UCSD-AML1 (cell line): ENCODE data around the gene IBA57.
"Not testable (repeated sequence)": the region's sequence is repeated elsewhere in the genome, so short reads cannot be mapped to it uniquely, and the experiment has no call there.

Experiments
- DNase-seq: peaks from one replicate; lab custom pipeline; 2025; ENCODE audit not compliant: unreplicated experiment; lab: John Stamatoyannopoulos, UW

The IBA57 gene

DNA sequence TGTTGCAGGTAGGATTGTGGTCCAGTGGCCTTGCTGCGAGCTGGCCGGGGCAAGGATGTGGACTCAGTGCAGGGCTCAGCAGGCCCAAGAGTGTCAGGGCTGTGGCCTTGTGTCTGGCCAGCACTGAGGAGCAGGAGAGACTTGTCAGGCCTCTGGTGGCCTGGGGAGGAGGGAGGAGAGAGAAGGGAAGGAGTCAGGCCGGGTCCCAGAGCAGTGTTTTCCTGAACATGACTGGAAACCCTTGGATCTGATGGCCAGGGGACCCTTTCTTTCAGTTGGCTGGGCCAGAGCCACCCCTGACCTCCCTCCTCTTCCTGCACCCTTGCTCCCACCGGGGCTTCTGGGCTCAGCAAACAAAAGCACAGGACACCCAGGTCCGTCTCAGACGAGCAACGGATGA, 5.1 kb downstream of the IBA57 start:
- no peak for DNase-seq

DNA sequence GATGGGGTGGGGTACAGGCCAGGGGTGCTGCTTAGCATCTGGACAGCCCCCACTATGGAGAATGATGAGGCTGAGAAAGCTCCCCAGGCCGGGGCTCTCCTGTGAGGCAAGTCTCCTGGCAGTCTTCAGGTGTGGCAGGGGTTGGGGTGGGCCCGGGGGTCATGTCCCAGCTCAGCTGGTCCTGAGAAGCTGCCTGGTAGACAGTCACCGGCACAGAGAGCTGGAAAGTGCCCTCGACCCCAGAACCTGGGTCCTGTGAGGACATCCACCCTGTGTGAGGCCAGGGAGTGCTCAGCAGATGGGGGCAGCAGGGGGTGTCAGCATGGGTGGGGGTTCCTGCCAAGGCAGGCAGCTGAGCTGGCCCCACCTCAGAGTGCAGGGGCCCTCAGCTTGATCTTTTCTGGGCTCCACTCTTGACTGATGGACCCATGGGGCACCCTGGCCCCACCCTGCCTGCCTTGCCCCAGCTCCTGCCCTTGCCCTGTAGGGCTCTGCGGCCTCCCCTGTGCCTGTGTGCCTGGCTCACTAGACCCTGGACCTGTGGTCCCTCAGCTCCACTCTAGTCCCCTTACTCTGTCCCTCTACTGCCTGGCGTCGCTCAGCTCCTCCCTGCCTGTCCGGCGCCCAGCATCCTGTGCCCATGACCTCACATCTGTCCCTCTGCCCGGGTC, 5.8 kb downstream of the IBA57 start:
- DNase-seq: no peak

DNA sequence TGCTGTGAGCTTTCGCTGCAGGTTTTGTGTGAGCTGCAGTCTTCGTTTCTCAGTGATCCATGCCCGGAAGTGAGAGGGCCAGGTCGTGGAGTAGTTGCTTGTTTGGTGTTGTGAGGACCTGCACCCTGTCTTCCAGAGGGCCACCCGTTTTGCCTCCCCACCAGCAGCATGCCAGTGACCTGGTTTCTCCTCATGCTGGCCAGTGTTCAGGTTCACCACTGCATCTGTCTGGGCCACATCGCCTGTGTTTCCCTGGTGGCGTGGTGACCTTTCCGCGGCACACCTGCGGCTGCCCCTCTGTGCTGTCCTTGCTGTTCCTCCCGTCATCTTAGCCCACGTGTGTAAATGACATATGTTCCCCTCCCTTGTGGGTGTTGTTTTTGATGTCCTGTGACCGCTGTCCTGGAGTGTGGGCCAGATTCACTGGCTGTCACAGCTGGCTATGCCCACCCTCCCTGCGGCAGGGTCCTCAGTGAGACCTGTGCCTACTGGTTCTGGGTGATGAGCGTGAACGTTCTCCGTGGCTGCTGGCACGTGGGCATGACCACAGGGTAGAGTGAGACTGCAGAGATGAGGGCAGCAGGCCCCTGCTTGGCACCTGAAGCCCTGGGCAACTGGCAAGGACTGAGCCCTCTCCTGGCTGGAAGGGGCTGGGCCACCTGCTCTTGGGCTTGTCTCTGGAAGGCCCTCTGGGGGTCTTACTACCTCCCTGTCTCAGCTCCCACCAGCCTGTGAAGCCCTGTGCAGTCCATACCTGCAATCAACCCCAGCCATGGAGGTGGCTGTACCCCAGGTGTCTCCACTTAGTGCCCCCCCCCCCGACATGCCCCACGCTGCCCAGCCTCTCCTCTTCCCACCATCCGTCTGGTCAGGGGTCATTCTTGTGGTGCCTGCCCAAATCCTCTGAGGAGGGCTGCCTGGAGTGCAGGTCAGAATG, 7.3 kb downstream of the IBA57 start:
- DNase-seq: no peak

DNA sequence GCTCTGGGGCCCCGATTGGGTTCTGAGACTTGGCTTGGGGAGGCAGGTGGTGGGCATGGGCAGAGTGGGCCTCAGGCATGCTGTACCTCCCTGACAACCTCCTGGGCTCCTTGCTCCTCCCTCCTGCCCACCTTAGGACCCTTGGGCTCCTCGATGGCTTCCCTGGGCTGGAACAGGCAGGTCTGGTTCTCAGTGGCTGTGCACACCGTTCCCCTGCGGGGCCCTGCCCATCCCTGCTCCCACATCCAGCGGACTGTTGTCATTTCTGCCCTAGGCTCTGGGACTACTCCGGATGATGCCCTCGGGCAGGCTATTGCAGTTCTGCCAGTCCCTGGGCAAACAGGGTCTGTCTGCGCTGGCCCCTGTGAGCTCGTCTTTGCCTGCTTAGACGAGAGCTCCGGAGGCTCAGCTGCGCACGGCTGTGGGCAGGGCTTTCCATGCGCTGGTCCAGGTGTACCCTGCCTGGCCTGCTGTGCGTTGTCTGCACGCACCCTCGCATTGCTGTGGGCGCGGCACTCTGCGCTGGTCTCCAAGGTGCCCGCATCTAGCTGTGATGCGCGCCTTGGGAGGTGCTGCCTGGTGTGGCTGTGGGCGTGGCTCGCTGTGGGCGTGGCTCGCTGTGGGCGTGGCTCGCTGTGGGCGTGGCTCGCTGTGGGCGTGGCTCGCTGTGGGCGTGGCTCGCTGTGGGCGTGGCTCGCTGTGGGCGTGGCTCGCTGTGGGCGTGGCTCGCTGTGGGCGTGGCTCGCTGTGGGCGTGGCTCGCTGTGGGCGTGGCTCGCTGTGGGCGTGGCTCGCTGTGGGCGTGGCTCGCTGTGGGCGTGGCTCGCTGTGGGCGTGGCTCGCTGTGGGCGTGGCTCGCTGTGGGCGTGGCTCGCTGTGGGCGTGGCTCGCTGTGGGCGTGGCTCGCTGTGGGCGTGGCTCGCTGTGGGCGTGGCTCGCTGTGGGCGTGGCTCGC, 8.2 kb downstream of the IBA57 start:
- DNase-seq: not testable (repeated sequence)

DNA sequence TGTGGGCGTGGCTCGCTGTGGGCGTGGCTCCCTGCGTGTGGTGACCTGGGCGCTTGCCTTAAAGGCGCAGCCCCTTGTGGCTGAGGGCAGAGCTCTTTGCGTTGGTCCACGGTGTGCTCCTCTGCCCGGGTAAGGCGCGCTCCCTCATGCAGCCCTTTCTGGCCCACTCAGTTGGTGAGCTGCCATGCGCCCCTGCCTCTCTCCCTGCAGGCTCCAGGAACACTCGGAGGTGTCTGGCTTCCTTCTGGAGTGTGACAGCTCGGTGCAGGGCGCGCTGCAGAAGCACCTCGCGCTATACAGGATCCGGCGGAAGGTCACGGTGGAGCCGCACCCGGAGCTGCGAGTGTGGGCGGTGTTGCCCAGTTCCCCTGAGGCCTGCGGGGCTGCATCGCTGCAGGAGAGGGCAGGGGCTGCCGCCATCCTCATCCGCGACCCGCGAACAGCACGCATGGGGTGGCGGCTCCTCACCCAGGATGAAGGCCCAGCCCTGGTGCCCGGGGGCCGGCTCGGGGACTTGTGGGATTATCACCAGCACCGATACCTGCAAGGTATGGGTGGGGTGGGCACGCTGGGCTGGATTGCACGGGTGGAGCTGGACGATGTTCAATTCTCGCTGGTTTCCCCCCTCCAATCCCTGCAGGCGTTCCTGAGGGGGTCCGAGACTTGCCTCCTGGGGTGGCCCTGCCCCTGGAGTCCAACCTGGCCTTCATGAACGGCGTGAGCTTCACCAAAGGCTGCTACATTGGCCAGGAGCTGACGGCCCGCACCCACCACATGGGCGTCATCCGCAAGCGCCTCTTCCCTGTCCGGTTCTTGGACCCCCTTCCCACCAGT, 9.1 kb downstream of the IBA57 start:
- no peak for DNase-seq

DNA sequence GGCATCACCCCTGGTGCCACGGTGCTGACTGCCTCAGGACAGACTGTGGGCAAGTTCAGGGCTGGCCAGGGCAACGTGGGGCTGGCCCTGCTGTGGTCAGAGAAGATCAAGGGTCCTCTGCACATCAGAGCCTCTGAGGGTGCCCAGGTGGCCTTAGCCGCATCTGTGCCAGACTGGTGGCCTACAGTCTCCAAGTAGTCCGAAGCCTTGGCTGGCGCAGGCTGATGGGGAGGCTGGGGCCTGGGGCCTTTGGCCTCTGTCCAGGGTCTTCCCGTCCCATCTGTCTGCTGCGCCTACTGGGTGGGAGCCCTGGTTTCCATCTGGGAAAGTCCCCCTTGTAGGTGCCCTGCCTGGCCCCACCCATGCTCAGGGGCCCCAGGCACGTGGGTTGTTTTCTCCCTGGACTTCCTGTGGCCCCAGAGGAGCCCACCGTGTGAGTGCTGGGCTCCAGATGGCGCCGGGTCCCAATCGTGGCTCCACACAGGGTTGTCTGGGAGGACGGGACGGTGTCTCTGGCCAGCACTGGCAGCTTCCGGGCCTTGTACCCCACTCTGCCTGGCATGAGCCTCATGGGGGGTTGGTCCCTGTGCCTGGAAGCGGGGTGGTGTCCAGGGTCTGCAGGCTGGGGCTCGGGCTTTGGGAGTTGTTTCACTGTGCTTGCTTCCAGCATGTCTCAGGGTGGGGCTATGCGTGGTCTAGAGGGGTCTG, 9.9 kb downstream of the IBA57 start:
- DNase-seq: no peak

GRCh38 chr1:228176024-228176395, 10.4 kb downstream of the IBA57 start:
- no peak for DNase-seq

GRCh38 chr1:228176461-228177182, 11.0 kb downstream of the IBA57 start:
- DNase-seq: no peak

- DNase-seq: no peak
Measured at GRCh38 chr1:228177183-228177475, 11.5 kb downstream of the IBA57 start.

DNA sequence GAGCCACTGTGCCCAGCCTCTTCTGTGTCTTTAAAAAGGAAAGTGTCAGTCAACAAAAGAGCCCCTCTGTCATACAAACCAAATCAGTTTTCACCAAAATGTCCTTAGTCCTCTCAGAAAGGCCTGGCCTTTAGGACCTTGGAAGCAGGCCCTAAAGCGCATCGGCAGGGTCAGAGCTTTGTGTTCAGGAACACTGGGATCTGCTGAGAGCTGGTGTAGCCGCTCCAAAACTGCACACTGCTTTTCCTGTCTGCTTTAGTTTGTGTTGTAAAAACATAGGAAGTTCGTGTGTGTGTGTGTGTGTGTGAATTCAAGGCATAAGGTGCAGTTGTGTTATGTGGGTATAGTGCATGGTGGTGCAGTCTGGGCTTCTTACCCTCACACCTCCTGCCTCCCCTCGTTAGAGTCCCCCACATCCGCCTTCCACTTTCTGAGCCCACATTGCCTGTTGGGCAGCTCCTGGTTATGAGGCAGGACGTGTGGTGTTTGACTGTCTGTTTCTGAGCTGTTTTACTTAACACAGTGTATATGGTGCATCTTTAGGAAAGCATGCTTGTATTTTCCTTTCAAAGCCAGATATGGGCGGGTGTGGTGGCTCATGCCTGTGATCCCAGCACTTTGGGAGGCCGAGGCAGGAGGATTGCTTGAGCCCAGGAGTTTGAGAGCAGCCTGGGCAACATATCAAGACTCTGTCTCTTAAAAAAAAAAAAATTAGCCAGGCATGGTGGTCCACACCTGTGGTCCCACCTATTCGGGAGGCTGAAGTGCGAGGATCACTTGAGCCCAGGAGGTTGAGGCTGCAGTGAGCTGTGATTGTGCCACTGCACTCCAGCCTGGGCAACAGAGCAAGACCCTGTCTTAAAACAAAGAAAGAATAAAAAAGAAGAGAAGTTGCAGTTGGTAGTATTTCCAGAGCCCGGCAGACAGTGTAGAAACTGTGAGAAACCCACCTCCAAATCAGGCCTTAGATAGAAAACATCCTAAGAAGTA, 12.4 kb downstream of the IBA57 start:
- DNase-seq: no peak

GRCh38 chr1:228178737-228179684, 13.4 kb downstream of the IBA57 start:
- DNase-seq: no peak

DNA sequence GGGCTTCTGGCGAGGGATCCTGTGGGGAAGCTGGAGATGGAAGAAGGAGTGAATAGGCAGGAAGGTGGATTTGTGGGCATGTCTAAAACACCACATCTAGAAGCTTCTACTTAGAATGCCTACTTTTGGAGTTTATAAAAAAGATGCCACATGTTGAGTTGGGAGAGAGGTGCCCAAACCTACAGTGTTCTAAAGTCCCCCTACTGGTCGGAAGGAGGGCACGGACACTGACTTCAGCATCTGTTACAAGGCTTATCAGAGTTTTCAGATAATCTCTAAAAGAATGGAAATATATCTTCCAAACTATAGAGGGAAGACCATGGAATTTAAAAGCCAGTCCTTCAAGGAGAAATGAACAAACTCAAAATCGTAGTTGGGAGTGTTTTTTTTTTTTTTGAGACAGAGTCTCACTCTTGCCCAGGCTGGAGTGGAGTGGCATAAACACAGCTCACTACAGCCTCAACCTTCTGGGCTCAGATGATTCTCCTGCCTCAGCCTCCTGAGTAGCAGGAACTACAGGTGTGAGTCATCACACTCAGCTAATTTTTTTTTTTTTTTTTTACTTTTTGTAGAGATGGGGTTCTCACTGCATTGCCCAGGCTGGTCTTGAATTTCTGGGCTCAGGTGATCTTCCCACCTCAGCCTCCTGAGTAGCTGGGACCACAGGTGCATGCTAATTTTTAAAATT, 14.8 kb downstream of the IBA57 start:
- no peak for DNase-seq

- DNase-seq: no peak
Measured at GRCh38 chr1:228180959-228181644, 15.5 kb downstream of the IBA57 start.

GRCh38 chr1:228181645-228182034, 16.0 kb downstream of the IBA57 start:
- DNase-seq: no peak

DNA sequence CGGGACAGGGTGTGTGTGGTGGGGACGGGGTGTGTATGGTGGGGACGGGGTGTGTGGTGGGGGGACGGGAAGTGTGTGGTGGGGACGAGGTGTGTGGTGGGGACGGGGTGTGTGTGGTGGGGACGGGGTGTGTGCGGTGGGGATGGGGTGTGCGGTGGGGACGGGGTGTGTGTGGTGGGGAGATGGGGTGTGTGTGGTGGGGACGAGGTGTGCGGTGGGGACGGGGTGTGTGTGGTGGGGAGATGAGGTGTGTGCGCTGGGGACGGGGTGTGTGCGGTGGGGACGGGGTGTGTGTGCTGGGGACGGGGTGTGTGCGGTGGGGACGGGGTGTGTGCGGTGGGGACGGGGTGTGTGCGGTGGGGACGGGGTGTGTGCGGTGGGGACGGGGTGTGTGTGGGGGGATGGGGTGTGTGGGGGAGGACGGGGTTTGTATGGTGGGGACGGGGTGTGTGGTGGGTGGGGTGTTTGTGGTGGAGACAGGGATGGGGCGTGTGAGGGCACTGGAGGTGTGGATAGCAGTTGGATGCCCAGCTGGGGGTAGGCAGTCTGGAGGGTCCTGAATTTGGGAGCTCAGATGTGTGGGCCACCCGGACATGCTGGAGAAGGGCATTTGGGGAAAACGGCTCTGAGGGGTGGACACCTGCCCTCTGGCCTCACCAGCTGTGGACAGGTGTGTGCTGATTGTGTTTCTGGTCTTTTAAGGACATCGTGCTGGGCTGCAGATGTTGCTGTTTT, 16.9 kb downstream of the IBA57 start:
- DNase-seq: no peak
